Epithelial cell of esophagus (primary cell): Measurements from ENCODE around the gene DTNBP1.

Source experiments
- DNase-seq: peaks from one replicate; pipeline ENCODE4 v3.0.0; 2010; ENCODE audit warnings: low read depth
- H3K4me3 ChIP-seq: 2 replicates; pipeline ENCODE4 v1.5.1; 2011; ENCODE audit warnings: mild to moderate bottlenecking, low read length, control low read depth
- TF ChIP-seq, protein P1 (sequence below): IDR thresholded peaks from 2 replicates; pipeline ENCODE4 v1.5.1; 2011; ENCODE audit warnings: low read depth, mild to moderate bottlenecking, low read length, control low read depth, inconsistent platforms; ENCODE audit not compliant: insufficient read depth; ENCODE audit errors: missing control alignments

DTNBP1 gene

GRCh38 chr6:15561447-15562199 is 101.2 kb downstream of the DTNBP1 start:
- DNase-seq = no peak
- H3K4me3 ChIP-seq = no peak overlapping the region
- TF ChIP-seq, protein P1, sequence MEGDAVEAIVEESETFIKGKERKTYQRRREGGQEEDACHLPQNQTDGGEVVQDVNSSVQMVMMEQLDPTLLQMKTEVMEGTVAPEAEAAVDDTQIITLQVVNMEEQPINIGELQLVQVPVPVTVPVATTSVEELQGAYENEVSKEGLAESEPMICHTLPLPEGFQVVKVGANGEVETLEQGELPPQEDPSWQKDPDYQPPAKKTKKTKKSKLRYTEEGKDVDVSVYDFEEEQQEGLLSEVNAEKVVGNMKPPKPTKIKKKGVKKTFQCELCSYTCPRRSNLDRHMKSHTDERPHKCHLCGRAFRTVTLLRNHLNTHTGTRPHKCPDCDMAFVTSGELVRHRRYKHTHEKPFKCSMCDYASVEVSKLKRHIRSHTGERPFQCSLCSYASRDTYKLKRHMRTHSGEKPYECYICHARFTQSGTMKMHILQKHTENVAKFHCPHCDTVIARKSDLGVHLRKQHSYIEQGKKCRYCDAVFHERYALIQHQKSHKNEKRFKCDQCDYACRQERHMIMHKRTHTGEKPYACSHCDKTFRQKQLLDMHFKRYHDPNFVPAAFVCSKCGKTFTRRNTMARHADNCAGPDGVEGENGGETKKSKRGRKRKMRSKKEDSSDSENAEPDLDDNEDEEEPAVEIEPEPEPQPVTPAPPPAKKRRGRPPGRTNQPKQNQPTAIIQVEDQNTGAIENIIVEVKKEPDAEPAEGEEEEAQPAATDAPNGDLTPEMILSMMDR = no peak

- no peak overlapping the region for H3K4me3 ChIP-seq
- DNase-seq = no peak
- TF ChIP-seq, protein P1 = no peak
Measured at GRCh38 chr6:15560713-15561112, 102.1 kb downstream of the DTNBP1 start.

GRCh38 chr6:15557174-15557573 is 105.7 kb downstream of the DTNBP1 start:
- no peak for DNase-seq
- H3K4me3 ChIP-seq = no peak overlapping the region
- TF ChIP-seq, protein P1 = no peak

DNA sequence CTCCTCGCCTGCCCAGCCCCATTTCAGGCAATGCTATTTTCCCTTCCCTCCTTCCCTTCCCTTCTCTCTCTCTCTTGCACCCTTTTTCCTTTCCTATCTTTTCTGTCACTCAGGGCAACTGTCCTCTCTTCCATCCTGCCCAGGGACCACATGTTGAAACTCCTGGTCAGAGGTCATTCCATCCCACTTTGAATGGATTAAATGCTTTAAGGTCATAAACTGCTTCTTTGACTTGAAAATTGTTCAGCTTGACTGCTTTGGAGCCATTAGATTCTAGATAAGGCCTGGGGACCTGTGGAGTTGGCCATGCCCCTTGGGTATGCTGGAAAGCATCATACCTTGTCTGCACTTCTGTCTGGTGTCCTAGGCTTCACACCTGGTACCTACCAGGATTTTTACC is 106.1 kb downstream of the DTNBP1 start:
- no peak for DNase-seq
- no peak overlapping the region for H3K4me3 ChIP-seq
- TF ChIP-seq, protein P1 = no peak

- DNase-seq = no peak
- TF ChIP-seq, protein P1 = no peak
- no peak overlapping the region for H3K4me3 ChIP-seq
Measured at GRCh38 chr6:15555101-15556038, 107.5 kb downstream of the DTNBP1 start.

DNA sequence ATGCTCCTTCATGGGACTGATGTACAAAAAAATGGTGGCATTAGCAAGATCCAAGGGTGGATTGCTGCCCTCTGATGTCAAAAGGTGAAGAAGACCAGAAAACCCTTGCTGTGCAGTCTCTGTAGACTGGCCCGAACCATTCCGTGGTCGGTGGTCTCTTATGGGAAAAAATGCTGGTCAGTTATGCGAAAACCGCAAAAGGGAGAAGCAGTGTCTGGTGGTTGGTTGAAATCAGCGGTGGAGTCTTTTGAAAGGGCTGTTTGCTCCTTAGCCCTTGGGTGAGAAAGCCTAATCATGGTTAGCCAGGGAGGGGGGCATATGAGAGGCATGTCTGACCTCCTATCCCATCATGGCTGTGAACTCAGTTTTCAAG is 108.1 kb downstream of the DTNBP1 start:
- TF ChIP-seq, protein P1 = no peak
- H3K4me3 ChIP-seq = no peak overlapping the region

More for the DNA sequence above, 108.1 kb downstream of the DTNBP1 start:
- DNase-seq = no peak
